ENCODE measurements around the gene FKBP5.

GRCh38 chr6:35544769-35545361 lies 143.8 kb downstream of the FKBP5 start:
- TF ChIP-seq CTCF (IDR thresholded peaks at IDR 0.05) = no peak
- TF ChIP-seq POLR2A (IDR thresholded peaks at IDR 0.05) = no peak
- no peak for TF ChIP-seq POLR2AphosphoS5 (IDR thresholded peaks at IDR 0.05; ENCODE audit: insufficient read depth in 1 of 2, low read depth in 1 of 2)
